Activated CD4-positive, alpha-beta T cell treated with anti-CD3 and anti-CD28 coated beads for 36 hours (primary cell): Measurements from ENCODE around the gene SYNGR1. TPM values are rescaled to one million over a fixed set of nuclear protein-coding genes. Genes with fewer than 3 reads are reported as not detected.
"Not testable (repeated sequence)": the region's sequence is repeated elsewhere in the genome, so short reads cannot be mapped to it uniquely, and the experiment has no call there.

ENCODE experiments used
- ATAC-seq: fragments of 200-7000 bp; cut with Tn5 transposase; one replicate; pipeline ENCODE4 v1.10.0; 2021; ENCODE audit warnings: mild to moderate bottlenecking, moderate library complexity
- CTCF ChIA-PET: fragments of 350-600 bp; sonication (Branson Sonifier 250); formaldehyde crosslinking; loops from one replicate; lab custom pipeline; 2021; ENCODE audit warnings: antibody characterized with exemption; lab: Charles Lee
- POLR2A ChIA-PET: fragments of 350-600 bp; sonication (Branson Sonifier 250); formaldehyde crosslinking; loops from one replicate; lab custom pipeline; 2021; ENCODE audit warnings: antibody characterized with exemption, inconsistent platforms; lab: Charles Lee
- DNase-seq: peaks from one replicate; pipeline ENCODE4 v3.0.0-alpha.2; 2020
- H3K27ac Mint-ChIP-seq: one replicate; pipeline ENCODE4 v1.8.0; 2021; ENCODE audit warnings: mixed read lengths
- H3K27me3 Mint-ChIP-seq: one replicate; pipeline ENCODE4 v1.8.0; 2021; ENCODE audit warnings: mixed read lengths
- H3K36me3 Mint-ChIP-seq: one replicate; pipeline ENCODE4 v1.8.0; 2021; ENCODE audit warnings: low read depth, mixed read lengths
- H3K4me1 Mint-ChIP-seq: one replicate; pipeline ENCODE4 v1.8.0; 2021; ENCODE audit warnings: mixed read lengths
- H3K4me3 Mint-ChIP-seq: one replicate; pipeline ENCODE4 v1.8.0; 2021; ENCODE audit warnings: mild to moderate bottlenecking, moderate library complexity, mixed read lengths
- H3K9me3 Mint-ChIP-seq: one replicate; pipeline ENCODE4 v1.8.0; 2021; ENCODE audit warnings: low read depth, mixed read lengths
- intact Hi-C, 2 experiments: fragments of 100-400 bp; cut with DNase I in 1 of 2; cut with micrococcal nuclease in 1 of 2; formaldehyde crosslinking; loops; one replicate each; pipeline versions ENCODE4 v1.14.2 to v1.15.1; 2022 to 2024; cut with DNase I, micrococcal nuclease
- total RNA-seq, 2 experiments: library from RNA; stranded (reverse); gene quantifications; one replicate each; pipeline ENCODE4 v1.2.3, GENCODE V29; 2021

SYNGR1 gene
- total RNA-seq, 2 experiments from 2014 or later: 0.58 to 0.89 TPM

DNA sequence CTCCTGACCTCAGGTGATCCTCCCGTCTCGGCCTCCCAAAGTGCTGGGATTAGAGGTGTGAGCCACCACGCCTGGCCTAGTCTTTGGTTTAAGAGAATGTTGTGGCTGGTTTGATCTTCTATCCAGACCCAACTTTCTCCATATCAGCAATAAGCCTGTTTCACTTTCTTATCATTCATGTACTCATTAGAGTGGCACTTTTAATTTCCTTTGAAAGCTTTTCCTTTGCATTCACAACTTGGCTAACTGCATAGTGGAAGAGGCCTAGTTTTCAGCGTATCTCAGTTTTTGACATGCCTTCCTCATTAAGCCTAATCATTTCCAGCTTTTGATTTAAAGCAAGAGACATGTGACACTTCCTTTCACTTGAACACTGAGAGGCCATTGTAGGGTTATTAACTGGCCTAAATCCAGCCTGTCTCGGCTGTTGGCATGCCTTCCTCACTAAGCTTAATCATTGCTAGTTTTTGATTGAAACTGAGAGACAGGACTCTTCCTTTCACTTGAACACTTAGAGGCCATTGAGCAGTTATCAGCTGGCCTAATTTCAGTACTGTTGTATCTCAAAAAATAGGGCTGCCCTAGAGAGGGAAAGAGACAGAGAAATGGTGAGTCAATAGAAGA, 17.2 kb upstream of the SYNGR1 start:
- intact Hi-C loops: no loop called here
- peak; percentile 74 for ATAC-seq
- no peaks in the 10 kb centered on the region for H3K36me3 Mint-ChIP-seq

DNA sequence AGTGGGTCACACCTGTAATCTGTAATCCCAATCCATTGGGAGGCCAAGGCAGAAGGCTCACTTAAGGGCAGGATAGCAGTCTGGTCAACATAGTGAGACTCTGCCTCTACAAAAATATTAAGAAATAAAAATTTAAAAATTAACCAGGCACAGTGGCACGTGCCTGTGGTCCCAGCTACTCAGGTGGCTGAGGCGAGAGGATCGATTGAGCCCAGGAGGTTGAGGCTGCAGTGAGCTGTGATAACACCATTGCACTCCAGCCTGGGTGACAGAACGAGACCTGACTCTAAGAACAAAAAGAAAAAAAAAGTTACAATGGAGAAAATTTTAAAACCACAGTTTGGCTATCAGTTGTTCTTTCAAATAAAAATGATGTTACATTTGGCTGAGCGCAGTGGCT, 13.4 kb upstream of the SYNGR1 start:
- DNase-seq: no peak
- ChIA-PET POLR2A (interaction anchor here (0.6 kb wide), 1 partner anchor 468 kb away, joined by 3 read pairs; no protein-coding TSS in a partner anchor), CTCF (no interaction called here)
- no peak overlapping the region for H3K4me3 Mint-ChIP-seq
- no peaks in the 10 kb centered on the region for H3K36me3 Mint-ChIP-seq
- no peaks in the 10 kb centered on the region for H3K9me3 Mint-ChIP-seq
- no peak for ATAC-seq
- intact Hi-C loops: no loop called here
- peaks cover 2% of the 10 kb centered on the region for H3K27me3 Mint-ChIP-seq
- peaks cover 13% of the 10 kb centered on the region for H3K4me1 Mint-ChIP-seq
- no peak overlapping the region for H3K27ac Mint-ChIP-seq

More for the DNA sequence above, 17.2 kb upstream of the SYNGR1 start:
- Mint-ChIP-seq H3K27ac (peak overlapping the region; percentile 3), H3K9me3 (no peaks in the 10 kb centered on the region), H3K4me3 (no peak overlapping the region), H3K4me1 (peaks cover 15% of the 10 kb centered on the region), H3K27me3 (no peaks in the 10 kb centered on the region)
- no peak for DNase-seq
- POLR2A ChIA-PET: interaction anchor here (0.8 to 2.7 kb wide), 3 partner anchors 13 to 187 kb away, joined by 3 to 18 read pairs (median 11); partner anchors contain the start of genes ATF4 and RPL3
- CTCF ChIA-PET: interaction anchor here (0.8 to 3.7 kb wide), 9 partner anchors 10 to 464 kb away, joined by 3 to 16 read pairs (median 3); no protein-coding TSS in a partner anchor

DNA sequence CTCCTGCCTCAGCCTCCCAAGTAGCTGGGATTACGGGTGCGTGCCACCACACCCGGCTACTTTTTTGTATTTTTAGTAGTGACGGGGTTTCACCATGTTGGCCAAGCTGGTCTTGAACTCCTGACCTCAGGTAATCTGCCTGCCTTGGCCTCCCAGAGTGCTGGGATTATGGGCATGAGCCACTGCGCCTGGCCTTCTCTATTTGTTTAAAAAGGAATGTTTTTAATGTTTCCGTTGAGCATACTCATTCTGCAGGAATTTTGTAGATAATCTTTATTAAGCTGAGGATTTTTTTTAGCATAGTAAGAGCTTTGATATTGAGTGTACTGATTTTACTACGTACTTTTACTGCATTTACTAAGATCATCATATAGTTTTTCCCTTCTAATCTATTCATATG, 10.0 kb upstream of the SYNGR1 start:
- H3K27me3 Mint-ChIP-seq, H3K9me3 Mint-ChIP-seq, H3K4me3 Mint-ChIP-seq, H3K36me3 Mint-ChIP-seq, ATAC-seq, H3K27ac Mint-ChIP-seq, intact Hi-C loops, DNase-seq, H3K4me1 Mint-ChIP-seq: not testable (repeated sequence)
- CTCF ChIA-PET: interaction anchor here (0.8 to 2.0 kb wide), 5 partner anchors 9 to 626 kb away, joined by 3 to 6 read pairs (median 3); no protein-coding TSS in a partner anchor
- POLR2A ChIA-PET: interaction anchor here (0.5 kb wide), 1 partner anchor 51 kb away, joined by 3 read pairs; no protein-coding TSS in a partner anchor

GRCh38 chr22:39341179-39341578, 8.6 kb upstream of the SYNGR1 start:
- no peak for DNase-seq
- no peaks in the 10 kb centered on the region for H3K36me3 Mint-ChIP-seq
- H3K27me3 Mint-ChIP-seq: peaks cover 2% of the 10 kb centered on the region
- no peak overlapping the region for H3K27ac Mint-ChIP-seq
- peaks cover 4% of the 10 kb centered on the region for H3K4me1 Mint-ChIP-seq
- ATAC-seq: no peak
- CTCF ChIA-PET: interaction anchor here (0.8 kb wide), 1 partner anchor 189 kb away, joined by 3 read pairs; no protein-coding TSS in a partner anchor
- intact Hi-C loops: no loop called here
- no peaks in the 10 kb centered on the region for H3K9me3 Mint-ChIP-seq
- POLR2A ChIA-PET: no interaction called here
- H3K4me3 Mint-ChIP-seq: no peak overlapping the region

DNA sequence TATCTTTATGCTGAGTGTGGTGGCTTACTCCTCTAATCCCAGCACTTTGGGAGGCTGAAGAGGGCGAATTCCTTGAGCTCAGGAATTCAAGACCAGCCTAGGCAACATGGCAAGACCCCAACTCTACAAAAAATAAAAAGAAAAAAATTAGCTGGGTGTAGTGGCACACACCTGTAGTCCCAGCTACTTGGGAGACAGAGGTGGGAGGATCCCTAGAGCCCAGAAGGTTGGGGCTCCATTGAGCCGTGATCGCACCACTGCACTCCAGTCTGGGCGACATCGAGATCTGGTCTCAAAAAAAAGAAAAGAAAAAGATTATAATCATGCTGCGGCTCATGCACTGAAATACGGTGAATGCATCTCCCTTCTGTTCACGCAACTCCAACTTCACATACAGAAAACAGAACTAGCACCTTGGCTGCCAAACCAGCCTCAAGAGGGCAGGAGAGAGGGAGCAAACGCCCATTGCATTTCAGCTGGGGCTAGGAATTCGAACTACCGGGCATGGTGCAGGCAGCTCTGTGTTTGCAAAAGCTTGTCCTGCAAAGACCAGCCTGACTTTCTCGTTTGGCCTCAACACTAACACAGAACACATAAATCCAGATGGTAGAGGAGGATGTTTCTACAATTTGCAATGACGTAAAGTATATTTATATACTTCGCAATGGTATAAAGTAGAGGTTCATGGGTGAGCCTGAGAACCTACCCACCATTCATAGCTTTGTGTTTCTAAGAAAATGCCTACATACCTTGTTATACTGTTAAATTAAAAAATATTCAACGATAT, 6.3 kb upstream of the SYNGR1 start:
- Mint-ChIP-seq H3K27me3 (peaks cover 2% of the 10 kb centered on the region), H3K27ac (no peak overlapping the region), H3K4me3 (no peak overlapping the region), H3K4me1 (peaks cover 4% of the 10 kb centered on the region), H3K36me3 (no peaks in the 10 kb centered on the region), H3K9me3 (no peaks in the 10 kb centered on the region)
- POLR2A ChIA-PET: interaction anchor here (0.7 to 1.0 kb wide), 2 partner anchors 24 to 185 kb away, joined by 3 to 4 read pairs; partner anchors contain the start of gene RPL3
- CTCF ChIA-PET: interaction anchor here (0.6 to 1.5 kb wide), 11 partner anchors 8 to 1286 kb away, joined by 3 to 16 read pairs (median 3); no protein-coding TSS in a partner anchor
- intact Hi-C loops: loop anchor here in 1 of 2 experiments (1.0 kb wide), 1 partner anchor 186 kb away; no protein-coding TSS in a partner anchor
- DNase-seq (peak; percentile 71), ATAC-seq (peak; percentile 87)

DNA sequence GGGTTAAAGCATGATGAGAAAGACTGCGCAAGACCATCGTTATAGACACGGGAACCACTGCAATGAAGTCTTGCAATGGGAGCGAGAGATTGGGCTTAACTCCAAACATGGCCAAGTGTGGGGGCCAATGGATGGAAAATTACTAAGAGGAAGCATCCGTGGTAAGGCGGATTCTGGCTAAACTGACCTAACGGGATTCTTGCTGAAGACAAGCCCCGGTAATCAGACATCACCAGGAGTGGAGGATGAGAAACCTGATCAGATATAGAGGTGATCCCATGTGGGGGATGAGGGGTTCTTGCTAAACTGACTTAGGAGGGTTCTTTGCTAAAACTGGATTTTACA, 5.8 kb upstream of the SYNGR1 start:
- Mint-ChIP-seq H3K4me3 (no peak overlapping the region), H3K9me3 (no peaks in the 10 kb centered on the region), H3K4me1 (peaks cover 4% of the 10 kb centered on the region), H3K27ac (no peak overlapping the region), H3K36me3 (no peaks in the 10 kb centered on the region), H3K27me3 (peaks cover 3% of the 10 kb centered on the region)
- ATAC-seq (no peak), DNase-seq (no peak)
- intact Hi-C loops: no loop called here
- POLR2A ChIA-PET: interaction anchor here (1.0 kb wide), 1 partner anchor 24 kb away, joined by 4 read pairs; the partner anchor contains the start of gene RPL3
- CTCF ChIA-PET: interaction anchor here (0.6 to 1.5 kb wide), 10 partner anchors 9 to 1286 kb away, joined by 3 to 16 read pairs (median 3); no protein-coding TSS in a partner anchor

DNA sequence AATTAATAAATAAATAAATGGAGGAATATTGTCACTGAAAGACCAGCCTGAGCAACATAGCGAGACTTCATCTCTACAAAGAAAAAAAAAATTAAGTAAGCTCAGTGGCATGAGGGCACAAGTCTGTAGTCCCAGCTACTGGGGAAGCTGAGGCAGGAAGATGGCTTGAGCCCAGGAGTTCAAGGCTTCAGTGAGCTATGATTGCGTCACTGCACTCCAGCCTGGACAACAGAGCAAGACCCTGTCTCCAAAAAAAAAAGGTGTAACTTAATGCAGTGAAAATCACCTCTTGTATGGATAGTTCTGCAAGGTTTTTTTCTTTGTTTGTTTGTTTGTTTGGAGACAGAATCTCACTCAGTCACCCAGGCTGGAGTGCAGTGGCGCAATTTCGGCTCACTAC, 4.6 kb upstream of the SYNGR1 start:
- Mint-ChIP-seq H3K4me3 (no peak overlapping the region), H3K9me3 (no peaks in the 10 kb centered on the region), H3K27ac (no peak overlapping the region), H3K4me1 (peaks cover 8% of the 10 kb centered on the region), H3K27me3 (peaks cover 8% of the 10 kb centered on the region), H3K36me3 (no peaks in the 10 kb centered on the region)
- DNase-seq (no peak), ATAC-seq (no peak)
- POLR2A ChIA-PET: no interaction called here
- intact Hi-C loops: no loop called here
- CTCF ChIA-PET: interaction anchor here (1.8 kb wide), 1 partner anchor 11 kb away, joined by 4 read pairs; no protein-coding TSS in a partner anchor

DNA sequence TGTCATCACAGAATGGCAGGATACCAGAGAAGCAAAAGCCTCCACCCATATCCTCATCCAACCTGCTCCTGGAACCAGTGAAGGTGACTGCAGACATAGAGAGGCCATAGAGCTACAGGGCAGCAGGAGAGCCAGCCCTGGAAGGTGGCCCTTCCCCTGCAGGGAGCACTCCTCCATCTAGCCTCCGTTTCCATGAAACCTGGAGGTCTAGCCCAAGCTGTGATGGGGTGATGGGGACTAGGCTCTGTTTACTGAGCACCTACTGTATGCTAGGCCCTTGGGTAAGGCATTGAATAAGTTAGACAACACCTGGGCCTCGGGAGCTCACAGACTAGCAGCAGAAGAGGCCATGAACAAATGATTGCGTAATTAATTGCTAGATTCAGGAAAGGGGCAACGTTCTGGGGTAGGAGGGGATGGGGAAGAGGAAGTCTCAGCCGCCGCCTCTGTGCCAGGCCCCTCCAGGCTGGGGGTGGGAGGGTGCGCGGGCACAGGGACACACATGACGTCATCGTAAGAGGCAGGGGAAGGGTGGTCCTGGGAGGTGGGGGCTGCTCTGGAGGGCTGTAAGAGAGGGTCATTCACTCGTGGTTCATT, 784 bp upstream of the SYNGR1 start:
- Mint-ChIP-seq H3K4me3 (peak overlapping the region; percentile 70), H3K27me3 (peaks cover 10% of the 10 kb centered on the region), H3K9me3 (no peaks in the 10 kb centered on the region), H3K4me1 (peaks cover 10% of the 10 kb centered on the region), H3K27ac (peak overlapping the region; percentile 37), H3K36me3 (no peaks in the 10 kb centered on the region)
- DNase-seq: no peak
- POLR2A ChIA-PET: interaction anchor here (1.3 kb wide), 1 partner anchor 29 kb away, joined by 8 read pairs; the partner anchor contains the start of gene RPL3
- CTCF ChIA-PET: interaction anchor here (0.5 to 1.0 kb wide), 5 partner anchors 17 to 497 kb away, joined by 3 to 4 read pairs (median 3); no protein-coding TSS in a partner anchor
- peak; percentile 16 for ATAC-seq
- intact Hi-C loops: no loop called here

DNA sequence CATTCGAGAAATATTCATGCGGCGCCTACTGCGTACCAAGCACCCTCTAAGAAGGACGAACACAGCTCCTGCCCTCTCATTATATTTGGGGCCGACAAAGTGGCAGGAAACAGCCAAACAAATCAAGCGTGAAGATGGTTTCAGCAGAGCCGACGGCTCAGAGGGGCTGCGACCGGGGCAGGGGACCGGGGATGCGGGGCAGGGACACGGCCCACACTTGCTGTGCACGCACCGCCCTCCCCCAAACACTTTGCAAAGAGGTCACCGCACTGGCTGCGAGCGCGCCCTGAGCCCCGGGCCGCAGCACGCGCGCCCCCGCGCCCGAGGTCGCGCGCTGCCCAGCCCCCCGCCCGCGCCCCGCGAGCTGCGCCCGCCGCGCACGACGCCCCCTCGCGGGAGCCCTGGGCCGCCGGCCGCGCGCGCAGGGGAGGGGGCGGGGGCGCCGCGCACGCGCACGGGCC, 255 bp upstream of the SYNGR1 start:
- intact Hi-C loops: no loop called here
- ATAC-seq (peak; percentile 33), DNase-seq (peak; percentile 36)
- ChIA-PET CTCF (interaction anchor here (0.6 to 1.2 kb wide), 5 partner anchors 18 to 497 kb away, joined by 3 to 4 read pairs (median 3); no protein-coding TSS in a partner anchor), POLR2A (interaction anchor here (1.3 kb wide), 1 partner anchor 30 kb away, joined by 8 read pairs; the partner anchor contains the start of gene RPL3)
- peaks cover 10% of the 10 kb centered on the region for H3K4me1 Mint-ChIP-seq
- H3K9me3 Mint-ChIP-seq: no peaks in the 10 kb centered on the region
- no peak overlapping the region for H3K27ac Mint-ChIP-seq
- H3K4me3 Mint-ChIP-seq: peak overlapping the region; percentile 70
- peaks cover 10% of the 10 kb centered on the region for H3K27me3 Mint-ChIP-seq
- no peaks in the 10 kb centered on the region for H3K36me3 Mint-ChIP-seq

DNA sequence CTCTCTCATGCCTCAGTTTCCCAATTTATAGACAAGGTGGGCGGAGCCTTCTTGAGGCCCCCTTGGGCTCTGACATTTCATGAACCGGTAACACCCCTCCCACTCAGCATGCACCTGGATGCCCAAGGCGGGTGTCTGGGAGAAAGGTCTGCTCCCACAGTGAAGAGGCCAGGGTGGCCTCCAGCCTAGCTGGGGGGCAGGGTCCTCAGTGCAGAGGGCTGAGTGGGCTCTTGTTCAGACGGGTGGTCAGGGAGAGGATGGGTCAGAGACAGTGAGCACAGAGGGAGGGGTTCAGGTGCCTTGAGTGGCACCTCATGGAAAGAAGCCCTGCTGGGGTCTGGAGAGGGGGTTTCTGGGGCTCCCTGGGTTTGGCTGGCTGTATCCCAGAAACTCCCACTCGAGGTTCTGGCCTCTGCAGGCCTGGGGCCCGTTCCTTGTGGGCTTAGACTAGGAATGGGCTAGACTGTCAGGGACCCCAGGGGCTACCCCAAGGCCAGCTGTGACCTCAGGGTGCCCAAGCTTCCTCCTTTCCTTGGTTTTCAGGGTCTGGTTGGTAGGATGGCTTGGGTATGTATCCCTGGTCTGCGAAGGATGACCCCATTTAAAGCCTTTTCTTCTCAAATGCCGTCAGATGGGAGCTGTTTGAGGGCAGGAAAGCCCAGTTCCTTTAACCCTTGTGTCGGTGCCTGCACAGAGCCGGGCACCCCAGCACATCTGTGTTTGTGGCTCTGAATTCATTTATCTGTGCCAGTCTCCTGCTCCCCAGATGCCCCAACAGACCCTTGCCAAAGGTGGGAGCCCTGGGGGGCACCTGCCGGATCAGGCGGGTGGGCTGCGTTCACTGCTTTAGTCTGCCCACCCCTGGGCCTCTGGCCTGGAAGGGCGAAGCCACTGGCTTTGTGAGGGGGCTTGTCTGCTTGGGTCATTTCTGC, 1.2 kb downstream of the SYNGR1 start:
- Mint-ChIP-seq H3K9me3 (no peaks in the 10 kb centered on the region), H3K36me3 (no peaks in the 10 kb centered on the region), H3K27me3 (peaks cover 10% of the 10 kb centered on the region), H3K27ac (no peak overlapping the region), H3K4me1 (peaks cover 10% of the 10 kb centered on the region), H3K4me3 (peak overlapping the region; percentile 53)
- no peak for DNase-seq
- ChIA-PET POLR2A (interaction anchor here (0.5 kb wide), 1 partner anchor 669 kb away, joined by 4 read pairs; the partner anchor contains the start of gene TOMM22), CTCF (interaction anchor here (0.7 kb wide), 1 partner anchor 48 kb away, joined by 4 read pairs; no protein-coding TSS in a partner anchor)
- intact Hi-C loops: no loop called here
- ATAC-seq: no peak
